Left hindlimb (tissue), 1 donor: ENCODE measurements around the gene GCLC.
"Not testable (repeated sequence)": the region's sequence is repeated elsewhere in the genome, so short reads cannot be mapped to it uniquely, and the experiment has no call there.

Experiments used
- DNase-seq: peaks from one replicate; pipeline ENCODE4 v3.0.0-alpha.2; 2018

GCLC gene

DNA sequence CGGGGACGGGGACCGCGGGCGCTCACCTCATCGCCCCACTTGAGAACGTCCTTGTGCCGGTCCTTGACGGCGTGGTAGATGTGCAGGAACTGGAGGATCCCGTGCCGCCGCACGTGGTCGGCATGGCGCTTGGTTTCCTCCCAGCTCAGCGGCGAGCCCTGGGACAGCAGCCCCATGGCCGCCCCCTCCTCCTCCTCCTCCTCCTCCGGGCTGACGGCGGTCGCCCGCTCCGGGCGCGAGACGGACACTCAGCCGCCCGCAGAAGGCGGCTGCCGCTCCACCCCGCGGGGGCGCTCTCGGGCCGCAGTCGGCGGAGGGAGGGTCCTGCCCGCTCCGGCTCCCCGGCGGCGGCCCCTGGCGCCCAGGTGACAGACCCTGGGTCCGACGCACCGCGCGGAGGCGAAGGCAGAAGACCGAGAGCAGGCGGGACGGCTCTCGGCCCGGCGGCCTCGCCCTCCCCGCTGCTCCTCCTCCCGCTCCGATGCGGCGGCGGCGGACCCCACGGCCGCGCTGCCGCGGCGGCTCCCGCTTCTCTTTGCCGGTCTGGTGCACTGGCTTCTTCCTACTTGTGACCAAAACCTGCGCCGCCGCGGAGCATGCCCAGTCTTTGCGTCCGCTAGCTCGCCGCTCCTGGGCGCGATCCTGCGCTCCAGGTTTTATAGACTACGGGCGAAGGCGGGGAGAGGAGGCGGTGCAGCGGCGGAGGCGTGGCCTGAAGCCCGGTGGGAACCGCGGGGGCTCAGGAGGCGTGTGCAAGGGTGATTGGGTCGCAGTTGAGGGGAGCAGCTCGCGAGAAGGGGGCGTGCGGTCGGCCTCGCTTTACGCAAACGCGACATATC, at the start of gene GCLC:
Gene GCLC, minus strand, starts transcription at position 632 of the 839 bp plus-strand sequence. Its CDS starts 456 bp downstream, at position 176.
- DNase-seq = peak; percentile 95

- DNase-seq = no peak
Observed at GRCh38 chr6:53594596-53594995, 49.7 kb upstream of the GCLC start.

DNA sequence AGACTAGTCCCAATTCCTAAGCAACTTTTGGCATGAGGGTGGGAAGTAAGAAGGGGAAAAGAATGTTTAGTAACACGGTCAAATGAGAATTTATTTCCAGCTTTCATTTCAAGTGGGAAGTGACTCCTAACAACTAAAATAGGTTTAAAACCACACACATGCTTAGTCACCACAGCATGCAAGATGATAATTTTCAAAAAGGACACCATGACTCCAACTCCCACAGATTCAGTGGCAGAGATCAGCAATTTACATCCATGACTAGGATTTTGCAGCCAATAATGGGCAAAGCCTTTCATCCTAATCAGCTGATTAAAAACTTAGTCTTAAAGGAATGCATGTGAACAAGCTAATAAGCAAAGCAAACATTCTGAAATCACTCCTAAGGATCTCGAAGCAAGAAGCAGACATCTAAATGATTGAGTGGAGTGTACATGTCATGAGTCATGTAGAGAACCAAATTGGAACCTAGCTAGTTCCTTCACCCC, 48.1 kb upstream of the GCLC start:
- no peak for DNase-seq

GRCh38 chr6:53591873-53592272, 47.0 kb upstream of the GCLC start:
- no peak for DNase-seq

DNA sequence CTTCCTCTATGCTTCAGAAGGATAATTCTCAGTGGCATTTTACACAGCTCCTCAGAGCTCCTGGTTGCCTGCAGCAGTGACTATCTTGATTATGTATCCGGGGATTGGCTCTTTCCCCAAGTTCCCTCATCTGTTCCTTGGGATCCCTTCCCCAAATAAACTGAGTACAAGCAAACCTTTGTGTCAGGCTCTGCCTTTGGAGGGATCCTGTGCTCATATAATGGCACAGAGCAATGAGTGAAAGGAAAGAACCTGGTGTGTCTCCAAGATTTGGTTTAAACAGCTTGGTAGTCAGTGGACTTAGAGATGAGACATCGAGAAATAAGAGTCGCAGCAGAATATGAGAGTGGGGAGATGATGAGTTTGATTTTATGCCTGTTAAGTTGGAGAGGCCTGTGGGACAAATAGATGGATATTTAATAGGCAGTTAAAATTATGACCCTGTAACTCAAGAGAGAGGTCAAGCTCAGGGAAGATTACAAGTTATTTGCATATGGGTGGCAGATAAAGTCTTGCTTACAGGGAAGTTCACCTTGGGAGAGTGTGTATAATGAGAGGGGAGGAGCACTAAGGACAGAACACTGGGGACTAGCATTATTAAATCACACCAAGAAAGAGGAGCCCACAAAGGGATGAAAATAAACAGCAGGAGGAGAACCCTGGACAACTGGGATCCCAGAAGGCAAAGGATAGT, 44.1 kb upstream of the GCLC start:
- DNase-seq = no peak

- DNase-seq = no peak
Observed at GRCh38 chr6:53587291-53587690, 42.4 kb upstream of the GCLC start.

GRCh38 chr6:53585208-53585900, 40.5 kb upstream of the GCLC start:
- DNase-seq = no peak

- no peak for DNase-seq
Observed at GRCh38 chr6:53584726-53585125, 39.8 kb upstream of the GCLC start.

DNA sequence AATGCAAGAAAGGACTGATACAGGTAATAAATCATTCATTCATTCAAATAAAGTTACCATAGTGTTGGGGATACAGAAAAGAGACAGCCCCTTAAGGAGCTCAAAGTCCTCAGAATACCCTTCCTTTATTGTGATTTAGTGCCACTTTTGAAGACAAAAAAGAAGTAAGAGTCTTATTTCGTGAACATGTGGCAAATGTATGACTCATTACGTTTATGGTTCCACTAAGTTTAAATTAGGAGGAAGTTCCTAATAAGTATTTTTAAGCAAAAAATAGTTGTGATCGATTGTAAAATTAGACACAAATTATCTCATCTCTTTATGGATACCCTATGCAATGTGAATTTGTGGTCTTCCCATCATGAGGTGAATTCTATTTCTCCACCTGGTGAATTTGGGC, 38.5 kb upstream of the GCLC start:
- DNase-seq = no peak

GRCh38 chr6:53582963-53583362, 38.1 kb upstream of the GCLC start:
- DNase-seq = no peak

- no peak for DNase-seq
Observed at GRCh38 chr6:53581856-53582255, 37.0 kb upstream of the GCLC start.

- peak; percentile 32 for DNase-seq
Observed at GRCh38 chr6:53581173-53581773, 36.4 kb upstream of the GCLC start.

GRCh38 chr6:53579338-53579737, 34.4 kb upstream of the GCLC start:
- DNase-seq = no peak

DNA sequence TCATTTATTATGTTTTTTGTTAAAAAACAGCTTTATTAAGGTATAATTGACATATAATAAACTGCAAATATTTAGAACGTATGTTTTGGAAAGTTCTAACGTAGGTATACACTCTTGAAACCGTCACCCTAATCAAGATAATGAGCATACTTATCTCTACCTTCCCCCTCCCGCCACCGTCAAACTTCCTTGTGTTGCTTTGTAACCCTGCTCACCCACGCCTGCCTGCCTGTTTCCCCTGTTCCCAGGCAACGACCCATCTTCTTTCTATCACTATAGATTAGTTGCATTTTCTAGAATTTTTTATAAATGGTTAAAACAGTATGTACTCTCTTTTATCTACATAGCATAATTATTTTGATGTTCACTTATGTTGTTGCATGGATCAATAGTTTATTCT, 33.5 kb upstream of the GCLC start:
- no peak for DNase-seq

GRCh38 chr6:53573299-53573698, 28.4 kb upstream of the GCLC start:
- no peak for DNase-seq

DNA sequence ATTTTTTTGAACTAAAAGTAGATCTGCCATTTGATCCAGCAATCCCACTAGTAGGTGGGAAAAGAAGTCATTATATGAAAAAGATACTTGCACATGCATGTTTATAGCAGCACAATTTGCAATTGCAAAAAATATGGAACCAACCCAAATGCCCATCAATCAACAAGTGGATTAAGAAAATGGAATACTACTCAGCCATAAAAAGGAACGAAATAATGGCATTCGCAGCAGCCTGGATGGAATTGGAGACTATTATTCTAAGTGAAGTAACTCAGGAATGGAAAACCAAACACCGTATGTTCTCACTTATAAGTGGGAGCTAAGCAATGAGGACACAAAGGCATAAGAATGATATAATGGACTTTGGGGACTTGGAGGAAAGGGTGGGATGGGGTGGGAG, 27.5 kb upstream of the GCLC start:
- not testable (repeated sequence) for DNase-seq

DNA sequence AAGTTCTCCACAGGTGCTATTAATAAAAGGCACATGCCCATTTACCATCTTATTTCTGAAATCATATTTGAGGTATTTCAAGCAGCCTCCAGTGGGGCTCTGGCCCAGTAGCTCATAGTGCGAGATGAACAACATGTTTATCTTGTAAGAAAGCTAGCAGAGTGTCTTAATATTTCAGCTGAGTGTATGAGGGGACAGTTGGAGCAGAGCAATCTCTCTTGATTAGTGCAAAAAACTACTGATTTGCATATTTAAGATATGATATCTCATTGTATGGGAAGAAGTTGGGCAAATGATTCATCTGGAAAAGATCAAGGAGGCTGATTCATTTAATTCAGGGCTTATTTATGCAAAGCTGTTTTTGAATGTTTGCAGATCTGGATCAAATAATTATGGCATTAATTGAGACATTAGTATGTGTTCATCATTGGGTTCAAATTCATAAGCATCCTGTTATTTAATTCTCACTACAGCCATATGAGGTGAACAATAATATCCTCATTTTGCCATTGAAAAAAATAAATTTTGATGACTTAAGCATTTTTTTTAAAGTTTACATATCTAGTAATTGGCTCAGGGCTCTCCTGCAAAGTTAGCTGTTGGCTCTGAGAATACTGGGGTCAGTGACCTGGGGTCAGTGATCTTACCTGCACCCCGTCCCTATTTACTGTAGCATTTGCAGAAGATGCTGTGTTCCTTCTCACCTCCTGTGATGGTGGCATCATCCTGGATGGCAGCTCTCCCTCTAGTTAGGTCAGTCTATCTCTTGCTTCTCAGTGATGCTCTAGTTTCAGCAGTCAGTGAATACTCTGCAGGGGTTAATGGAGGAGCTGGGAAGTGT, 24.1 kb upstream of the GCLC start:
- DNase-seq = no peak

- DNase-seq = no peak
Observed at GRCh38 chr6:53567701-53568100, 22.8 kb upstream of the GCLC start.

DNA sequence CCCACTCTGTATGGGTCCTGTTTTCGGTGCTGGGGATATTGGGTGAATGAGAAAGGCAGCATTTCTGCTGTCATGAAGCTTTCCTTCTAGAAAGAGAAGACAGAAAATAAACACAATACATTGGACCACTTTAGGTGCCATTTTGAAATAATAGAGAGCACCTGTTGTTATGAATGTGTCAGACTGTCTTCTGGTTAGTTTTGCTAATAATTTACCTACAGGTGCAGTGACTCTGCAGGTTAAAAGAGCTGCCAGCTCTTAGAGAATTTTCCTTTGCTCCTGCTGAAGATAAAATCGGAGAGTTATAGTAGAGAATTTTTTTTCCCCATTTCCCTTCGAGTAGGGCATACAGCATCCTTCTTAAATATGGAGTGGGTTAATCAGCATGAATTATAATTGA, 21.9 kb upstream of the GCLC start:
- no peak for DNase-seq

DNA sequence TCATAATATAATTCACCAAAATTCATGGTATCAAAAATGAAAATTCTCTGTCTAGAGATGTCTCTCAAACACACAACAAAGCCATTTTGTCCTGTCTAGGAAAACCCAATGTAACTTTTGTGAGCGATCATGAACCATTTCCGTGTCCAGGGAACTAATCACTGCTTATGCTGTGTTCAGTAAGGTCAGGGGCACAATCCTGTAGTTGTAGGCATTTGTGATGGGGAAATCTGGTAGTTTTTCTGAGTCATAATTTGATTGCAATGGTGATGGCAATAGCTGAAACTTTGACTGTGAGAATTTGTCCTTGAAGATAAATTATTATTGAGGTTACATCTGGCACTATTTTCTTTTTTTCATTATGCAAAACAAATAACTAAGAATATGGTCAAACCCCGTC, 21.0 kb upstream of the GCLC start:
- no peak for DNase-seq

DNA sequence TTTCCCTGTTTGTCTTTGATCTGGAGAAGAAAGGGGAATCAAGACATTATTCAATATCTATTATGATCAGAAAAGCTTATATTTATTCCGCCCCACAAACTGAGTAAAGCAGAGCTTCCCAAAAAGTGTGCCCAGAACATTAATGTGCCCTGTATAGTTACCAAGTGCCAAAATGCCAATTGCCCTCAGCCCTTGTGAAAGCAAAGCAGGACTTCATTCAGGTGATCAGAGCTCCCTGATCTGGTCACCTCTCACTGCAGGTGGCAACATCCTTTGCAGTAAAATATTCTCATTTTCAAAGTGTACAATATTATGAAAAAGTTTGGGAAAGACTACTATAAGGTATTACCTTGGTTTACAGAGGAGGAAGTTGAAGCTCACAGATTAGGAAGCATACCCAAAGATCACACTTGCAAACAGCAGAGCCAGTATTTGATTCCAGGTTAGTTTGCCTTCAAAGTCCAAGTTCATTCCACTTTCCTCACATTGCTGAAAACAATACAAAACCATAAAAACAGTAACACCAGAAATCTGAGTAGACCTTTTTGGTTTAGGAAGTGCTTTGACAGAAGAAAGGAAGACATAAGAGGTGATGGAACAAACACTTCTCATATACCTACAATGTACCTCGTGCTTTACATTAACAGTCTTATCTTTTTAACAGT, 19.6 kb upstream of the GCLC start:
- DNase-seq = no peak
